Glutamatergic neuron (in vitro differentiated cells): ENCODE results near the gene KRTAP10-8. TPM values are rescaled to one million over a fixed set of nuclear protein-coding genes. Genes with fewer than 3 reads are reported as not detected.
A peak's percentile ranks its signal among the peaks of the same experiment; 100 is the strongest.
"Not testable (repeated sequence)": the region's sequence is repeated elsewhere in the genome, so short reads cannot be mapped to it uniquely, and the experiment has no call there.

ENCODE experiments used
- DNase-seq: peaks from one replicate; pipeline ENCODE4 v3.0.0; 2022
- H3K27ac Mint-ChIP-seq: one replicate; pipeline ENCODE4 v1.8.0; 2020; ENCODE audit warnings: mild to moderate bottlenecking, mixed read lengths, inconsistent platforms; ENCODE audit not compliant: unreplicated experiment
- H3K27me3 Mint-ChIP-seq: one replicate; pipeline ENCODE4 v1.8.0; 2020; ENCODE audit warnings: mild to moderate bottlenecking, moderate library complexity, mixed read lengths, inconsistent platforms; ENCODE audit not compliant: unreplicated experiment
- H3K36me3 Mint-ChIP-seq: one replicate; pipeline ENCODE4 v1.8.0; 2020; ENCODE audit warnings: mild to moderate bottlenecking, mixed read lengths, inconsistent platforms; ENCODE audit not compliant: unreplicated experiment
- H3K4me1 Mint-ChIP-seq: one replicate; pipeline ENCODE4 v1.8.0; 2020; ENCODE audit warnings: mild to moderate bottlenecking, low read depth, mixed read lengths, inconsistent platforms; ENCODE audit not compliant: unreplicated experiment
- H3K4me3 Mint-ChIP-seq: one replicate; pipeline ENCODE4 v1.8.0; 2020; ENCODE audit warnings: mild to moderate bottlenecking, mixed read lengths, inconsistent platforms; ENCODE audit not compliant: unreplicated experiment
- H3K9me3 Mint-ChIP-seq: one replicate; pipeline ENCODE4 v1.8.0; 2020; ENCODE audit warnings: mild to moderate bottlenecking, moderate library complexity, mixed read lengths, inconsistent platforms; ENCODE audit not compliant: unreplicated experiment
- total RNA-seq: library from RNA; stranded (reverse); fragmentation: NEBNext Ultra II Directional; extraction: Animal tissue kit (Norgen Biotek cat#: 25700); gene quantifications from one replicate; pipeline ENCODE4 v1.2.1, GENCODE V29; 2021; ENCODE audit not compliant: unreplicated experiment
- TF ChIP-seq, protein P1 (sequence below): fragments of 200-600 bp; sonication (generic); IDR thresholded peaks from one replicate; pipeline ENCODE4 v1.5.0; 2021; ENCODE audit not compliant: partially characterized antibody, unreplicated experiment

KRTAP10-8 gene
- total RNA-seq, 1 donor from 2014 or later, result not detected

DNA sequence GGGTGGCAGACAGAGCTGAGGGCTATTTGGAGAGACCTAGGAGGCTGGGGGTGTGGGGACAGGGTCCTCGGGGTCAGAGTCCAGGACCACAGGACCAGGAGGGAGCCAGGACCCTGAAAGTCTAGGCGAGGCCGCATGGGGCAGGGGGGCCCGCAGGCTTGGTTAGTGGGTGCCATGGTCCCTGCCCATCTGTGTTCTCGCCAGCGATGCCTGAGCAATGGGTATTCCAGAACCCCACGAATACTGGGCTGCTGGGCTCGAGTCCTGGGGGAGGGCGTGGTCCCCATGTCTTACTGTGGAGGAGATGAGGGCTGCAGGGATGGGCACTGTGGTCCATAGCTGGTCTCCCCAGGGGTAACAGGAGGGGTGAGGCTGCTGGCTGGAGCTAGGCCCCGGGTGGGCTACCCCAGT is 21.6 kb upstream of the KRTAP10-8 start:
- H3K4me3 Mint-ChIP-seq, result no peak overlapping the region
- H3K4me1 Mint-ChIP-seq, result peaks cover 9% of the 10 kb centered on the region
- H3K36me3 Mint-ChIP-seq, result peaks cover 4% of the 10 kb centered on the region
- no peak for DNase-seq
- TF ChIP-seq, protein P1, sequence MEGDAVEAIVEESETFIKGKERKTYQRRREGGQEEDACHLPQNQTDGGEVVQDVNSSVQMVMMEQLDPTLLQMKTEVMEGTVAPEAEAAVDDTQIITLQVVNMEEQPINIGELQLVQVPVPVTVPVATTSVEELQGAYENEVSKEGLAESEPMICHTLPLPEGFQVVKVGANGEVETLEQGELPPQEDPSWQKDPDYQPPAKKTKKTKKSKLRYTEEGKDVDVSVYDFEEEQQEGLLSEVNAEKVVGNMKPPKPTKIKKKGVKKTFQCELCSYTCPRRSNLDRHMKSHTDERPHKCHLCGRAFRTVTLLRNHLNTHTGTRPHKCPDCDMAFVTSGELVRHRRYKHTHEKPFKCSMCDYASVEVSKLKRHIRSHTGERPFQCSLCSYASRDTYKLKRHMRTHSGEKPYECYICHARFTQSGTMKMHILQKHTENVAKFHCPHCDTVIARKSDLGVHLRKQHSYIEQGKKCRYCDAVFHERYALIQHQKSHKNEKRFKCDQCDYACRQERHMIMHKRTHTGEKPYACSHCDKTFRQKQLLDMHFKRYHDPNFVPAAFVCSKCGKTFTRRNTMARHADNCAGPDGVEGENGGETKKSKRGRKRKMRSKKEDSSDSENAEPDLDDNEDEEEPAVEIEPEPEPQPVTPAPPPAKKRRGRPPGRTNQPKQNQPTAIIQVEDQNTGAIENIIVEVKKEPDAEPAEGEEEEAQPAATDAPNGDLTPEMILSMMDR, result no peak
- peaks cover 8% of the 10 kb centered on the region for H3K27me3 Mint-ChIP-seq
- H3K27ac Mint-ChIP-seq, result no peak overlapping the region
- peaks cover 5% of the 10 kb centered on the region for H3K9me3 Mint-ChIP-seq

DNA sequence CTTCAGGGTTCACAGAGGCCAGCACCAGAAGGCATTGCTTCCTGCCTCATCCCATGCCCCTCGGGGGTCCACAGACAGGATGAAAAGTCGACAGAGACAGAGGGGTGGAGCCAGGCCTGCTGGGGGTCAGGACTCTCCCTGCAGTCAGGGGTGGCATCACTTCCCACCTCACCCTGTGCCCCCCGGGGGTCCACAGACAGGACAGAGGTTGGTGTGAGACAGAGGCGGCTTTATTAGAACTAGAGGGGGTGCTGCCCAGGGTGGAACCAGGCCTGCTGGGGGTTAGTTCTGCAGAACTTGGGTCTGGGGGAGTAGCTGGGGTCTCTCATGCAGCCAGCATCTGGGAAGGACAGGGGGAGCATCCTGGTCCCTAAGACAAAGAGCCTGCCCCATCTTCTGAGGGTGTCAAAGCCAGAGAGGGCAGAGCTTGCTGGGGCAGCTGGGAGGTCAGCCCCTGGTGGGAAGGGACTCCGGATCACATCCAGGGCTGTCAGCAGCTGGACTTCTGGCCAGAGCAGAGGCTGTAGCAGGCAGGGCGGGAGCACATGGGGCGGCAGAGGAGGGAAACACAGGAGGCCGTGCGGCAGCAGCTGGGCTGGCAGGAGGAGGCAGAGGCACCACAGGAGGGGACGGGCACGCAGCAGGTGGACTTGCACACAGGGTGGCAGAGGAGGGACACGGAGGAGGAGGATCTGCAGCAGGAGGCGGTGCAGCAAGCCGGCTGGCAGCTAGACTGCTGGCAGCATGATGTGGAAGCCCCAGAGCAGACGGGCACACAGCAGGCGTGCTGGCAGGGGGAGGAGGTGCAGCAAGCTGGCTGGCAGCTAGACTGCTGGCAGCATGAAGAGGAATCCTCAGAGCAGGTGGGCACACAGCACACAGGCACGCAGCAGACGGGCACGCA is 20.7 kb upstream of the KRTAP10-8 start:
- H3K4me1 Mint-ChIP-seq, H3K27me3 Mint-ChIP-seq, DNase-seq, H3K4me3 Mint-ChIP-seq, H3K36me3 Mint-ChIP-seq, H3K9me3 Mint-ChIP-seq: not testable (repeated sequence)
- peak overlapping the region; percentile 33 for H3K27ac Mint-ChIP-seq

DNA sequence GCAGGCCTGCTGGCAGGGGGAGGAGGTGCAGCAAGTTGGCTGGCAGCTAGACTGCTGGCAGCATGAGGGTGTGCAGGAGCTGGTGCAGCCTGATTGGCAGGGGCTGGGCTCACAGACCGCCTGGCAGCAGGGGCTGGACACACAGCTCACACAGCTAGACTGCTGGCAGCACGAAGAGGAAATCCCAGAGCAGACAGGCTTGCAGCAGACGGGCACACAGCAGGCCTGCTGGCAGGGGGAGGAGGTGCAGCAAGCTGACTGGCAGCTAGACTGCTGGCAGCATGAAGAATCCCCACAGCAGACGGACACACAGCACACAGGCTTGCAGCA is 20.1 kb upstream of the KRTAP10-8 start:
- H3K4me3 Mint-ChIP-seq, H3K27ac Mint-ChIP-seq: not testable (repeated sequence)

GRCh38 chr21:44592446-44593311 is 19.2 kb upstream of the KRTAP10-8 start, which contains the start of gene KRTAP10-6:
TSS of gene KRTAP10-6 (minus strand) at chr21:44592505. CDS start at chr21:44592484, 21 bp downstream.
- TF ChIP-seq, protein P1, result no peak
- Mint-ChIP-seq H3K4me1 (peaks cover 9% of the 10 kb centered on the region), H3K27me3 (peaks cover 8% of the 10 kb centered on the region), H3K4me3 (no peak within 1 kb of the TSS), H3K9me3 (peaks cover 8% of the 10 kb centered on the region), H3K27ac (peak within 1 kb of the TSS; percentile 33), H3K36me3 (no peaks in the 10 kb centered on the region)
- DNase-seq, result no peak

More for the DNA sequence above, 20.1 kb upstream of the KRTAP10-8 start:
- H3K36me3 Mint-ChIP-seq, DNase-seq, H3K9me3 Mint-ChIP-seq, H3K27me3 Mint-ChIP-seq, H3K4me1 Mint-ChIP-seq: not testable (repeated sequence)

- Mint-ChIP-seq H3K9me3 (peaks cover 10% of the 10 kb centered on the region), H3K27me3 (peaks cover 8% of the 10 kb centered on the region), H3K4me1 (peaks cover 12% of the 10 kb centered on the region), H3K4me3 (no peak overlapping the region), H3K36me3 (peaks cover 5% of the 10 kb centered on the region), H3K27ac (peak overlapping the region; percentile 77)
- TF ChIP-seq, protein P1, result no peak
- DNase-seq, result no peak
Observed at GRCh38 chr21:44593598-44594405, 18.1 kb upstream of the KRTAP10-8 start.
